Heart left ventricle (tissue), 13 donors: Measurements from ENCODE around the gene COL20A1.

ENCODE experiments used
- CTCF ChIP-seq, 12 donors: fragments of 200-600 bp; sonication (generic) in 4 of 12; IDR thresholded peaks; one replicate each; pipeline versions ENCODE4 v1.5.0 to v1.8.0; 2018 to 2022; ENCODE audit warnings: antibody characterized with exemption in 12 of 12, mild to moderate bottlenecking in 5 of 12
- POLR2A ChIP-seq, 2 donors: fragments of 450-650 bp; IDR thresholded peaks; one replicate each; pipeline ENCODE4 v1.6.1; 2017; ENCODE audit warnings: antibody characterized with exemption in 2 of 2, mild to moderate bottlenecking in 2 of 2, moderate library complexity in 2 of 2
- donor health status: ischemic (EF 13 %, LVEDD 7.1; RV severe dilation, severe dysfunction).
- donor health status: DM: no; HTN: yes; CAD: no.
- donor health status: DM: no; HTN: no; CAD: no.
- donor health status: ischemic (EF 25% LVEDD 6.9; RV normal size, moderate dysfunction).
- donor health status: ischemic (EF 25% LVEDD 5.7; RV mildly dilated, moderate dysfunction).
- donor health status: ischemic (EF 35%, LVEDD 5.7; RV mildly dilated, moderate dysfunction).
- donor health status: nonischemic (EF 11% LVEDD 7.7; RV severe dilation, severe dysfunction).
- donor health status: DM: yes; HTN: yes; CAD: no.
- donor health status: PGD.
- donor health status: ischemic (EF 29% LVEDD 5.4; RV normal size, mild dysfunction).
- donor health status: nonischemic (EF 23%, LVEDD 6.1; RV moderate dilation, normal function).

- TF ChIP-seq POLR2A (IDR thresholded peaks at IDR 0.05): no peak
- TF ChIP-seq CTCF (IDR thresholded peaks at IDR 0.05): no peak
These were observed 9.4 kb upstream of the COL20A1 start for GRCh38 chr20:63283397-63284082.
